GM19238 (cell line): ENCODE results near the gene PPP2R1B.

Source experiments
- DNase-seq: peaks from one replicate; pipeline ENCODE4 v3.0.0; 2011; ENCODE audit warnings: low spot score; ENCODE audit not compliant: insufficient read length

Gene PPP2R1B

GRCh38 chr11:111748035-111748804 lies 18.0 kb downstream of the PPP2R1B start:
- no peak for DNase-seq

- no peak for DNase-seq
Observed at GRCh38 chr11:111745719-111746504, 20.3 kb downstream of the PPP2R1B start.

- DNase-seq, result no peak
Observed at GRCh38 chr11:111743700-111744099, 22.5 kb downstream of the PPP2R1B start.

- DNase-seq, result no peak
Observed at GRCh38 chr11:111741751-111742150, 24.4 kb downstream of the PPP2R1B start.

GRCh38 chr11:111739299-111739698 lies 26.9 kb downstream of the PPP2R1B start:
- DNase-seq, result no peak

- DNase-seq, result no peak
Observed at GRCh38 chr11:111737444-111738210, 28.6 kb downstream of the PPP2R1B start.

GRCh38 chr11:111736621-111737443 lies 29.4 kb downstream of the PPP2R1B start:
- DNase-seq, result no peak

- no peak for DNase-seq
Observed at GRCh38 chr11:111736181-111736590, 30.0 kb downstream of the PPP2R1B start.

- DNase-seq, result no peak
Observed at GRCh38 chr11:111735262-111736116, 30.7 kb downstream of the PPP2R1B start.

GRCh38 chr11:111734954-111735261 lies 31.3 kb downstream of the PPP2R1B start:
- DNase-seq, result no peak

- DNase-seq, result no peak
Observed at GRCh38 chr11:111734101-111734953, 31.9 kb downstream of the PPP2R1B start.

GRCh38 chr11:111733611-111734088 lies 32.5 kb downstream of the PPP2R1B start:
- no peak for DNase-seq

- no peak for DNase-seq
Observed at GRCh38 chr11:111733016-111733415, 33.2 kb downstream of the PPP2R1B start.

GRCh38 chr11:111731821-111732220 lies 34.4 kb downstream of the PPP2R1B start:
- no peak for DNase-seq

GRCh38 chr11:111730871-111731591 lies 35.2 kb downstream of the PPP2R1B start:
- no peak for DNase-seq

- DNase-seq, result no peak
Observed at GRCh38 chr11:111729831-111730311, 36.3 kb downstream of the PPP2R1B start.

- no peak for DNase-seq
Observed at GRCh38 chr11:111729071-111729830, 36.9 kb downstream of the PPP2R1B start.

GRCh38 chr11:111727431-111727830 lies 38.8 kb downstream of the PPP2R1B start:
- DNase-seq, result no peak
